Thyroid gland (tissue), 4 donors: ENCODE data around the gene NFIA.

ENCODE experiments used
- CTCF ChIP-seq, 6 experiments: fragments of 200-600 bp in 3 of 6; fragments of 450-650 bp in 3 of 6; sonication (generic) in 3 of 6; IDR thresholded peaks; one replicate each; pipeline ENCODE4 v1.5.1; 2016 to 2019; ENCODE audit warnings: antibody characterized with exemption in 6 of 6, mild to moderate bottlenecking in 2 of 6, inconsistent platforms in 1 of 6, moderate library complexity in 1 of 6
- POLR2A ChIP-seq, 2 donors: fragments of 450-650 bp; IDR thresholded peaks; one replicate each; pipeline ENCODE4 v1.6.1; 2017; ENCODE audit warnings: antibody characterized with exemption in 2 of 2, mild to moderate bottlenecking in 2 of 2, moderate library complexity in 1 of 2

DNA sequence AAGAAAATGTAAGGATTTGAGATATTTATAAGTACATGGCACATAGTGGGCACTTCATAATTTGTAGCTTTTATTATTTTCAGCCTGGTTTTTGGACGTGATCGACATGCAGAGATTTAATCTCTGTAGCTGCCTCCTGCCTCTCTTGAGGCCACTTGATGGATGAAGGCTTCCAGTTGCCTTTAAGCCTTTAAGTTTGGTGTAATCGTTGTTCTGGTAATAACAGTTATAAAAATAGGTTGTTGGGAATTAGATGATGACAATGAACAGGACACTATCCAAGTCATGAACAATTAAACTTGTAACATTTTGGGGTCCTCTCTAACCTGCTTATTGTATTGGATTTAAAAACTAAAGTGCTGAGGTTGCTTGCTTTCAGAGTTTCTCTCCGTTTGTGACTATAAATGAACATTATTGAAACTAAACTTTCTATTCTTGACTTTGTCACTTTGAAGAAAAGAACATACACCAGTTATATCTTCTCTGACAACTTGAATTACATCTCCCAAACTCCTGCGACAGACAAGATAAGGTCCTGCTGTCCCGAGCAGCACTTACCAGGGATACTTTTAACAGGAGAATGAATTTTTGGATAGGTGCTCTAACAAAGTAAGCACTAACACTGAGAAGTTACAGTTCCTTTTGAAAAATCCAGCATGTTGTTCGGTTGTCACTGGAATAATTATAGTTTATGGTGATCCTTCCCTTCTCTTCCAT lies 295.0 kb downstream of the NFIA start:
- TF ChIP-seq CTCF (IDR thresholded peaks at IDR 0.05) (no peak), POLR2A (IDR thresholded peaks at IDR 0.05) (no peak)
